ENCODE measurements around the gene NAT14.

GRCh38 chr19:55491546-55492360 lies 6.8 kb downstream of the NAT14 start:
- TF ChIP-seq RAD21 (conservative IDR thresholded peaks at IDR 0.05 in 1 of 2, IDR thresholded peaks at IDR 0.05 in 1 of 2), result no peak
- TF ChIP-seq CTCF (IDR thresholded peaks at IDR 0.05), result no peak
- TF ChIP-seq REST (IDR thresholded peaks at IDR 0.05), result no peak
- no peak for TF ChIP-seq JUN (IDR thresholded peaks at IDR 0.05)
- no peak for TF ChIP-seq POLR2A (IDR thresholded peaks at IDR 0.05; ENCODE audit: low read length)
- TF ChIP-seq CHD2 (IDR thresholded peaks at IDR 0.05; ENCODE audit: low read length, partially characterized antibody), result no peak
- TF ChIP-seq SREBF2 (IDR thresholded peaks at IDR 0.05), result no peak
- no peak for TF ChIP-seq ZSCAN20 (CRISPR knock-in tag; IDR thresholded peaks at IDR 0.05)
- no peak for TF ChIP-seq MAX (IDR thresholded peaks at IDR 0.05)
- TF ChIP-seq CBX2 (IDR thresholded peaks at IDR 0.05; ENCODE audit: borderline replicate concordance, low read depth), result no peak
- TF ChIP-seq EP300 (IDR thresholded peaks at IDR 0.05), result no peak
